Measurements from ENCODE around the gene KLHL3. TPM values are rescaled to one million over a fixed set of nuclear protein-coding genes. Genes with fewer than 3 reads are reported as not detected.

The KLHL3 gene
- total and polyA plus RNA-seq, 2 experiments from 2014 or later: 4.9 to 10.8 TPM

DNA sequence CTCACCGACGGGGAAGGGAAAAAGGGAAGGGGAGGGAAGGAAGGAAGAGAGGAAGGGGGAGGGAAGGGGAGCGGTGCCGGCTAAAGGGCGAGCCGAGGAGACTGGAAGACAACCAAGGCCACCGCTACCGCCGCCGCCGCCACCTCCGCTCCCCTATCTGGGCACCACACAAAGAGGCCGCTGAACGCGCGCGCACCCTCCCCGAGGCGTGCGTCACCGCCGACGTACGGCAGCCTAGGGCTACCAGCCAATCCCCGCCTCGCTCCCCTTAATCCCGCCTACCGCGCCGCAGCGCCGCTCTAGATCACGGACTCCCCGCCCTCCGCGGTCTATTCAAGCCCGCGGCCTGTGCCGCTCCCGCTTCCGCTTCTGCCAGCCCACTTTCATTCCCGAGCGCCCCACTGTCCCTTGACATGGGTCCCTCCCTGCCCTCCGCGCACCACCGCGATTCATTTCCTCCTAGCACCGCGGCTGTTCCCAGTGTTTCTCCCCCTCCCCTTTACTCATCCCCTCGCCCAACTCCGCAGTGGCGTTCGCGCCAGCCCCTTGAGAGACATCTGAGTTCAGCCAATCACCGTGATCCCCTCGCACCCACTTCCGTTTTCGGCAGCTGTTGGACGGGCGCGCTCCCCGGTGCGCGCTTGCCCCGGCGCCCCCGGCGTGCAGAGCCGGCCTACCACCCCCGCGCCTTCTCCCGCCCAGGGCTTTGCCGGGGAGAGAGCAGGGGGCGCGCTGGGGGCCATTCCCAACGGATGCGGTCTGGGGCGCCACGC, 18.5 kb upstream of the KLHL3 start, which contains the start of gene HNRNPA0:
TSS of gene HNRNPA0 (minus strand) at position 176 of the 773 bp plus-strand sequence. CDS start 297 bp downstream, outside the sequence.
- no peaks in the 10 kb centered on the region for H3K36me3 ChIP-seq (ENCODE audit: insufficient read depth)
- Mint-ChIP-seq H3K27ac (peak within 1 kb of the TSS; percentile 100), H3K4me3 (peak within 1 kb of the TSS; percentile 92), H3K27me3 (ENCODE audit: insufficient read depth, low read depth, poor library complexity) (peaks cover 8% of the 10 kb centered on the region), H3K4me1 (peaks cover 18% of the 10 kb centered on the region), H3K36me3 (ENCODE audit: low read depth) (peaks cover 42% of the 10 kb centered on the region), H3K9me3 (no peaks in the 10 kb centered on the region; the same call in 2 of the 3 replicates)
- H4K20me1 ChIP-seq (replicated peaks; ENCODE audit: insufficient read depth): peaks cover 32% of the 10 kb centered on the region
- peaks cover 15% of the 10 kb centered on the region for H3K4me1 ChIP-seq (ENCODE audit: insufficient read depth)
- DNase-seq (ENCODE audit: low spot score) (peak; percentile 98), ATAC-seq (peak; percentile 85)
- no peaks in the 10 kb centered on the region for H3F3A ChIP-seq (replicated peaks; ENCODE audit: low read depth)
- peak within 1 kb of the TSS; percentile 86 for H3K4me2 ChIP-seq
- no peaks in the 10 kb centered on the region for H3K9me2 ChIP-seq (ENCODE audit: insufficient read depth)
- peaks cover 48% of the 10 kb centered on the region for H3K79me2 ChIP-seq (replicated peaks; ENCODE audit: insufficient read depth)
- H3K27me3 ChIP-seq (ENCODE audit: insufficient read depth): no peaks in the 10 kb centered on the region
- no peak for TF ChIP-seq EZH2 (IDR thresholded peaks at IDR 0.05; ENCODE audit: low read depth, unreplicated experiment)
- TF ChIP-seq ETS1 (IDR thresholded peaks at IDR 0.05): 0 out of 2 replicates have a peak, but pooled peaks have one; percentile 49
- peak; percentile 28 for TF ChIP-seq REST (IDR thresholded peaks at IDR 0.05; ENCODE audit: unreplicated experiment)
- TF ChIP-seq POLR2AphosphoS5 (IDR thresholded peaks at IDR 0.05; ENCODE audit: low read depth): peak; percentile 82
- no peak for TF ChIP-seq ZNF114 (CRISPR knock-in tag; IDR thresholded peaks at IDR 0.05)
- TF ChIP-seq CREB1 (CRISPR knock-in tag; IDR thresholded peaks at IDR 0.05; ENCODE audit: low read depth): peak; percentile 92
- TF ChIP-seq, protein P1, sequence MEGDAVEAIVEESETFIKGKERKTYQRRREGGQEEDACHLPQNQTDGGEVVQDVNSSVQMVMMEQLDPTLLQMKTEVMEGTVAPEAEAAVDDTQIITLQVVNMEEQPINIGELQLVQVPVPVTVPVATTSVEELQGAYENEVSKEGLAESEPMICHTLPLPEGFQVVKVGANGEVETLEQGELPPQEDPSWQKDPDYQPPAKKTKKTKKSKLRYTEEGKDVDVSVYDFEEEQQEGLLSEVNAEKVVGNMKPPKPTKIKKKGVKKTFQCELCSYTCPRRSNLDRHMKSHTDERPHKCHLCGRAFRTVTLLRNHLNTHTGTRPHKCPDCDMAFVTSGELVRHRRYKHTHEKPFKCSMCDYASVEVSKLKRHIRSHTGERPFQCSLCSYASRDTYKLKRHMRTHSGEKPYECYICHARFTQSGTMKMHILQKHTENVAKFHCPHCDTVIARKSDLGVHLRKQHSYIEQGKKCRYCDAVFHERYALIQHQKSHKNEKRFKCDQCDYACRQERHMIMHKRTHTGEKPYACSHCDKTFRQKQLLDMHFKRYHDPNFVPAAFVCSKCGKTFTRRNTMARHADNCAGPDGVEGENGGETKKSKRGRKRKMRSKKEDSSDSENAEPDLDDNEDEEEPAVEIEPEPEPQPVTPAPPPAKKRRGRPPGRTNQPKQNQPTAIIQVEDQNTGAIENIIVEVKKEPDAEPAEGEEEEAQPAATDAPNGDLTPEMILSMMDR (conservative IDR thresholded peaks at IDR 0.05; ENCODE audit: low read depth in 2 of 2): 0 out of 4 replicates have a peak, but pooled peaks of 1 of the 2 experiments have one; percentile 6
- peak within 1 kb of the TSS; percentile 91 for H2AFZ ChIP-seq
- H3K27ac ChIP-seq (ENCODE audit: low read depth): peak within 1 kb of the TSS; percentile 99
- peak within 1 kb of the TSS; percentile 61 for H3K4me3 ChIP-seq

Measured in GM23338 (cell line).